Measurements from ENCODE around the gene PACS2.
"Not testable (repeated sequence)": the region's sequence is repeated elsewhere in the genome, so short reads cannot be mapped to it uniquely, and the experiment has no call there.

Gene PACS2

DNA sequence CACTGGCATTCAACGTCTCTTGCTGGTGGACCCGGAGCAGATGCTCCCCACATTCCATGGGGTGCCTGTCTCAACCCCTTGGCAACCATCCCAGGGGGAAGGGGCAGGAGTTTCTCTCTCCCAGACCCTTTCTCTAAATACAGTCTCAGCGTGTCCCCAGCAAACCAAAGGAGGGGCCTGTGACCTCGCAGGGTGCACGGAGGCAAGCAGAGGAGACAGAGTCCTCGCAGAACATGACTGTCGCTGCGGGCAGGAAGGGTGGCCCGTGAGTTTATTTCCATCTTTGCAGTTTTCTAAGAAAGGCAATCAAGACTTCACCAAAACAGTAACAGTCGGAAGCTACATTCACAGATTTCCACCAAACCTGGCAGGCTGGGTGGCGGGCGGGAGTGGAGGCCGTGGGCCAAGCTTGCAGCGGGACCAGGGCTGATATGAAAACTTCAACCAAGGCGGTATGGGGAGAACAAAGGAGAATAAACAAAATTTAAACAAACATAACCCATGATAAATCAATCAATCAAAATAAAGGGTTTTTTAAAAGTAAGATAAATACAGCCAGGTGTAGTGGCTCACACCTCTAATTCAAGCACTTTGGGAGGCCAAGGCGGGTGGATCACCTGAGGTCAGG, 32.3 kb upstream of the PACS2 start:
- no peak overlapping the region for H3K4me3 Mint-ChIP-seq
- no peak overlapping the region for H3K27ac Mint-ChIP-seq
- peaks cover 10% of the 10 kb centered on the region for H3K36me3 Mint-ChIP-seq (ENCODE audit: low read depth)
- H3K27me3 Mint-ChIP-seq, result no peaks in the 10 kb centered on the region
- H3K4me1 Mint-ChIP-seq (ENCODE audit: low read depth), result peaks cover 24% of the 10 kb centered on the region
- H3K9me3 Mint-ChIP-seq, result no peaks in the 10 kb centered on the region

- Mint-ChIP-seq H3K4me3 (no peak overlapping the region), H3K27me3 (no peaks in the 10 kb centered on the region), H3K27ac (no peak overlapping the region)
Measured at GRCh38 chr14:105283028-105283427, 31.5 kb upstream of the PACS2 start.

GRCh38 chr14:105283899-105284298, 30.6 kb upstream of the PACS2 start:
- H3K27ac Mint-ChIP-seq, result no peak overlapping the region
- no peaks in the 10 kb centered on the region for H3K27me3 Mint-ChIP-seq
- no peak overlapping the region for H3K4me3 Mint-ChIP-seq
- H3K9me3 Mint-ChIP-seq, result no peaks in the 10 kb centered on the region
- peaks cover 10% of the 10 kb centered on the region for H3K36me3 Mint-ChIP-seq (ENCODE audit: low read depth)
- peaks cover 24% of the 10 kb centered on the region for H3K4me1 Mint-ChIP-seq (ENCODE audit: low read depth)

More at GRCh38 chr14:105283028-105283427, 31.5 kb upstream of the PACS2 start:
- H3K4me1 Mint-ChIP-seq (ENCODE audit: low read depth), result peaks cover 24% of the 10 kb centered on the region
- H3K9me3 Mint-ChIP-seq, result no peaks in the 10 kb centered on the region
- H3K36me3 Mint-ChIP-seq (ENCODE audit: low read depth), result peaks cover 10% of the 10 kb centered on the region

- H3K9me3 Mint-ChIP-seq, result no peaks in the 10 kb centered on the region
- H3K27me3 Mint-ChIP-seq, result no peaks in the 10 kb centered on the region
- peaks cover 10% of the 10 kb centered on the region for H3K36me3 Mint-ChIP-seq (ENCODE audit: low read depth)
- H3K27ac Mint-ChIP-seq, result no peak overlapping the region
- no peak overlapping the region for H3K4me3 Mint-ChIP-seq
- peaks cover 24% of the 10 kb centered on the region for H3K4me1 Mint-ChIP-seq (ENCODE audit: low read depth)
Measured at GRCh38 chr14:105285174-105285573, 29.4 kb upstream of the PACS2 start.

DNA sequence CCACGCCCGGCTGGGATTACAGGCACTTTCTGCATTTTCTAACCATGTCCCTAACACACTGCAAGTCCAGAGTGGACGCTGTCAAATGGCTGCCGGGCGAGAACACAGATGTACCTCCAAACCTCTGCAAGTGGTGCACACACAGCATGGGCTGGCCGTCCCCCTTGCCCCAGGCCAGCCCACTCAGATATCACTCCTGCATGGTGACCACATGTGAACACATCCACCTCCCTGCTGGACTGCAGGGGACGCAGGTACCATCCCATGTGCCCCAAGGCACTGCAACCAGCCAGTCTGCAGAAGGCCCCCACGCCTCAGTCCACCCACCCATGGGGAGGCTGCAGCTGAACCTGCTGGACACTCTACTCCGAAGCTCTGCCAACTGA, 27.8 kb upstream of the PACS2 start:
- Mint-ChIP-seq H3K4me1 (ENCODE audit: low read depth) (peaks cover 36% of the 10 kb centered on the region), H3K27me3 (no peaks in the 10 kb centered on the region), H3K9me3 (no peaks in the 10 kb centered on the region), H3K27ac (no peak overlapping the region), H3K36me3 (ENCODE audit: low read depth) (peaks cover 10% of the 10 kb centered on the region), H3K4me3 (no peak overlapping the region)

DNA sequence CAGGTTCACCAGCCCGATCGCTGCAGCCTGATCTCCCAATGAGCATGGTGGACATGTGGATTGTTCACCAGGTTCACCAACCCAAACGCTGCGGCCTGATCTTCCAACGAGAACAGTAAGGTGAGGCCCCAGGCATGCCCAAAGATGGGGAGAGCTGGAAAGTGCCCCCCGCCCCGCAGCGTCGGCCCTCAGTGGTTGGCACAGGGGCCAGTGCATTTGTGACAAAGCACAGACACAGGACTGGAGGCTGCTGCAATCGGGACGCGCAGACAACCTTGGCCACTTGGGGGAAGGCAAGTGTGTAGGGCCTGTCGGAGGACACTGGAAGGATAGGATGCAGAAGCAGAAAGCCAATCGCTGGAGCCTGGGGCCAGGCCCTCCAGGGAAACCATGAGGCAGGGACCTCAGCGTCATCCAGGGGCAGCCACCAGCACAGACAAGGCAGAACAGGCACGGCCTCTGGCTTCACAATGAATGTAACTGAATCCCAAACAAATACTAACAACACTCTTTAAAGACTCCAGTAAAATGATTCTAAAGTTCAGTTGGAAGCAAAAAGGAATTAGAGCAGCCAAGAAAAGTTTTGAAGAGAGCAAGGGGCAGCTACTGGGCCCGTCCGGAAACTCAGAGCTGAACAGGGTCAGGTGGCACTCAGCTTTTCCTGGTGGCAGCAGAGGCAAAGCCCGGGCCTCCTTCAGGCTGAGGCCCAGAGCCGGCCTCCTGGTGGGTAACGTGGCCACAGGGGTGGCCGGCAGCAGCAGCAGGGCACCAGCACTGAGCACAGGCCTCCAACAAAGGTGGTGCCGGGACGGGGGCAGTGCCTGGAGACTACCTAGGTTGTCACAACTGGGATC, 27.1 kb upstream of the PACS2 start:
- Mint-ChIP-seq H3K9me3 (no peaks in the 10 kb centered on the region), H3K27me3 (no peaks in the 10 kb centered on the region), H3K4me3 (no peak overlapping the region), H3K4me1 (ENCODE audit: low read depth) (peaks cover 32% of the 10 kb centered on the region), H3K36me3 (ENCODE audit: low read depth) (peaks cover 10% of the 10 kb centered on the region), H3K27ac (no peak overlapping the region)

- not testable (repeated sequence) for H3K9me3 Mint-ChIP-seq; H3K36me3 Mint-ChIP-seq (ENCODE audit: low read depth); H3K27ac Mint-ChIP-seq; H3K27me3 Mint-ChIP-seq; H3K4me3 Mint-ChIP-seq
- H3K4me1 Mint-ChIP-seq (ENCODE audit: low read depth), result peaks cover 41% of the 10 kb centered on the region
Measured at GRCh38 chr14:105288936-105289335, 25.6 kb upstream of the PACS2 start.

- no peaks in the 10 kb centered on the region for H3K36me3 Mint-ChIP-seq (ENCODE audit: low read depth)
- no peak overlapping the region for H3K27ac Mint-ChIP-seq
- peaks cover 44% of the 10 kb centered on the region for H3K4me1 Mint-ChIP-seq (ENCODE audit: low read depth)
- no peak overlapping the region for H3K4me3 Mint-ChIP-seq
- no peaks in the 10 kb centered on the region for H3K9me3 Mint-ChIP-seq
- no peaks in the 10 kb centered on the region for H3K27me3 Mint-ChIP-seq
Measured at GRCh38 chr14:105290621-105291346, 23.8 kb upstream of the PACS2 start.

DNA sequence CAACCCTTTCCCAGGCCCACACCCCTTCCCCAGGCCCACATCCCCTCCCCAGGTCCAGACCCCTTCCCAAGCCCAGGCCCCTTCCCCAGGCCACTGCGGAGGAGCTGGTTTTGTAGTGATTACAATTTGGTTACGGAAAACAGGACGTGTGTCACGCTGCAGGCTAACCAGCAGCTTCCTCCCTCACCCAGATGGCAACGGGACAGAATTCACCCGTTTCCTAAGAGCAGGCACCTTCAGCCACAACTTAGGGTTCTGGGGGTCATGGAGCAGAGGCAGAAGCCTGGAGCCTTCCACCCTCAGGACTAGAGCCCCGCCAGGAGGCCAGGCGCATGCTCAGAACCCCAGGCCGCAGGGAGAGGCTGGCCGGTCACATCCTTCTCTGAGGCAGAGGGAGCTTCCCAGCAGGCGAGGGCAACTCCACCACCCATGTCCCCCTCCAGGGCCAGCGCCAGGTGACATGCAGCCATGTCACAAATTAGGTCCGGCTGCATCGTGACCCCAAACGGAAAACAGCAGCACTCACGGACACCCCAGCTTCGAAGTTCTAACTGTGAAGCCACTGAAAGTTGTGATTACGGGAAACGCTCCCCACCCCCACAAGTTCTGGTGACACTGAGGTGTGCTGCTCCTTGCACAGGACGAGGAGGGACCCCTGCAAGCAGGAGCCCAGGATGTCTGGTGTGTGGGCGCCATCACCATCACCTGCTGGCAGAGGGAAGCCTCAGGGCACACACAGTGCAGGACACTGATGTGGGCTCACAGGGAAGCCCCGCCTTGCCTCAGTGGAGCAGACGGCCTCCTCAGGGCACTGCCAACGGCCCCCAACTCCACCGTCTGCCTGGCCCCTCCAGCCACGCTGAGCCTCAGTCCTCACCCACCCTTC, 21.5 kb upstream of the PACS2 start:
- no peaks in the 10 kb centered on the region for H3K36me3 Mint-ChIP-seq (ENCODE audit: low read depth)
- H3K4me1 Mint-ChIP-seq (ENCODE audit: low read depth), result peaks cover 46% of the 10 kb centered on the region
- H3K27ac Mint-ChIP-seq, result peak overlapping the region; percentile 61
- H3K9me3 Mint-ChIP-seq, result no peaks in the 10 kb centered on the region
- no peaks in the 10 kb centered on the region for H3K27me3 Mint-ChIP-seq
- H3K4me3 Mint-ChIP-seq, result peak overlapping the region; percentile 63

- Mint-ChIP-seq H3K27ac (peak overlapping the region; percentile 77), H3K27me3 (no peaks in the 10 kb centered on the region), H3K36me3 (ENCODE audit: low read depth) (no peaks in the 10 kb centered on the region), H3K4me3 (peak overlapping the region; percentile 59), H3K4me1 (ENCODE audit: low read depth) (peaks cover 54% of the 10 kb centered on the region), H3K9me3 (no peaks in the 10 kb centered on the region)
Measured at GRCh38 chr14:105294142-105294597, 20.4 kb upstream of the PACS2 start.

GRCh38 chr14:105297311-105297710, 17.2 kb upstream of the PACS2 start:
- not testable (repeated sequence) for H3K27me3 Mint-ChIP-seq; H3K4me3 Mint-ChIP-seq; H3K9me3 Mint-ChIP-seq; H3K27ac Mint-ChIP-seq; H3K36me3 Mint-ChIP-seq (ENCODE audit: low read depth)
- H3K4me1 Mint-ChIP-seq (ENCODE audit: low read depth), result peaks cover 50% of the 10 kb centered on the region

GRCh38 chr14:105299654-105300541, 14.7 kb upstream of the PACS2 start:
- Mint-ChIP-seq H3K27ac (peak overlapping the region; percentile 73), H3K4me1 (ENCODE audit: low read depth) (peaks cover 33% of the 10 kb centered on the region), H3K9me3 (no peaks in the 10 kb centered on the region), H3K27me3 (no peaks in the 10 kb centered on the region), H3K4me3 (peak overlapping the region; percentile 84), H3K36me3 (ENCODE audit: low read depth) (no peaks in the 10 kb centered on the region)

- Mint-ChIP-seq H3K27me3 (no peaks in the 10 kb centered on the region), H3K4me3 (peak within 1 kb of the TSS; percentile 84), H3K9me3 (no peaks in the 10 kb centered on the region), H3K4me1 (ENCODE audit: low read depth) (peaks cover 37% of the 10 kb centered on the region), H3K36me3 (ENCODE audit: low read depth) (no peaks in the 10 kb centered on the region), H3K27ac (peak within 1 kb of the TSS; percentile 81)
Measured at GRCh38 chr14:105300542-105301102, 13.9 kb upstream of the PACS2 start, which contains the start of gene BRF1. TSS of gene BRF1 (minus strand) at chr14:105301001. CDS start at chr14:105300629, 372 bp downstream.
